Upper lobe of left lung (tissue), 6 donors: ENCODE data around the gene SLC2A4RG. TPM values are rescaled to one million over a fixed set of nuclear protein-coding genes. Genes with fewer than 3 reads are reported as not detected.

Source experiments
- ATAC-seq, 2 donors: fragments of 200-7000 bp; cut with Tn5 transposase; one replicate each; pipeline ENCODE4 v1.9.1; 2022; ENCODE audit warnings: mild to moderate bottlenecking in 2 of 2, moderate library complexity in 2 of 2; ENCODE audit not compliant: low FRiP score in 2 of 2
- DNase-seq, 2 donors: peaks; one replicate each; pipeline ENCODE4 v3.0.0-alpha.2; 2019 to 2020
- H3K27ac ChIP-seq, 4 donors: fragments of 200-600 bp; sonication (generic); one replicate each; pipeline ENCODE4 v1.5.1; 2016 to 2019
- H3K27me3 ChIP-seq, 4 donors: fragments of 200-600 bp; sonication (generic); one replicate each; pipeline ENCODE4 v1.5.1; 2017 to 2019
- H3K36me3 ChIP-seq, 4 donors: fragments of 200-600 bp; sonication (generic); one replicate each; pipeline ENCODE4 v1.5.1; 2016 to 2019
- H3K4me1 ChIP-seq, 4 donors: fragments of 200-600 bp; sonication (generic); one replicate each; pipeline ENCODE4 v1.5.1; 2018 to 2019
- H3K4me3 ChIP-seq, 4 donors: fragments of 200-600 bp; sonication (generic); one replicate each; pipeline ENCODE4 v1.5.1; 2017 to 2019; ENCODE audit warnings: mild to moderate bottlenecking in 2 of 4, moderate library complexity in 1 of 4
- H3K9me3 ChIP-seq, 4 donors: fragments of 200-600 bp; sonication (generic); one replicate each; pipeline ENCODE4 v1.5.1; 2018 to 2019
- CTCF ChIP-seq, 6 experiments: fragments of 450-650 bp in 4 of 6; fragments of 200-600 bp in 2 of 6; sonication (generic) in 2 of 6; IDR thresholded peaks; one replicate each; pipeline ENCODE4 v1.5.1; 2016 to 2019; ENCODE audit warnings: antibody characterized with exemption in 6 of 6
- EP300 ChIP-seq, 4 donors: sonication (generic); formaldehyde crosslinking; IDR thresholded peaks; one replicate each; pipeline ENCODE4 v1.5.1; 2017; ENCODE audit warnings: antibody characterized with exemption in 4 of 4, control low read depth in 2 of 4
- POLR2A ChIP-seq, 4 donors: fragments of 450-650 bp; IDR thresholded peaks; one replicate each; pipeline ENCODE4 v1.5.1; 2016 to 2017; ENCODE audit warnings: antibody characterized with exemption in 4 of 4, mild to moderate bottlenecking in 2 of 4
- POLR2AphosphoS5 ChIP-seq, 2 donors: sonication (generic); formaldehyde crosslinking; IDR thresholded peaks; one replicate each; pipeline ENCODE4 v1.5.1; 2017; ENCODE audit warnings: antibody characterized with exemption in 2 of 2
- WGBS, 2 donors: methylation state at CpG; one replicate each; pipeline ENCODE4 v1.1.5; 2017 to 2018; 5-methylcytosine and 5-hydroxymethylcytosine counted together
- total RNA-seq, 6 donors: library from RNA; depleted of rRNA in 4 of 6; stranded (reverse); fragments of >200 nt in 4 of 6; gene quantifications; one replicate each; pipeline versions ENCODE4 v1.1.0 to v1.2.1, GENCODE V29; 2016 to 2021
- donor health status: DM: no; HTN: no; CAD: no; lungs with moderate emphysema.
- donor health status: DM: no; HTN: yes; CAD: no; lungs with severe emphysema.

The SLC2A4RG gene
- total RNA-seq, 6 donors from 2014 or later: 28.8 to 106 (median 71.9) TPM

- TF ChIP-seq EP300 (IDR thresholded peaks at IDR 0.05) (no peak), CTCF (IDR thresholded peaks at IDR 0.05) (no peak), POLR2A (IDR thresholded peaks at IDR 0.05) (no peak), POLR2AphosphoS5 (IDR thresholded peaks at IDR 0.05) (no peak)
- Histone ChIP-seq H3K27me3 (no peaks in the 10 kb centered on the region), H3K4me1 (peaks cover 10 to 19% (median 12%) of the 10 kb centered on the region in 4 donors), H3K27ac (no peak overlapping the region), H3K4me3 (no peak overlapping the region), H3K9me3 (no peaks in the 10 kb centered on the region), H3K36me3 (peaks cover 0 to 7% (median 0%) of the 10 kb centered on the region in 4 donors)
- DNase-seq: no peak
- 97% methylated on average over 13 of the region's 13 CpGs for WGBS, 2 donors
- no peak for ATAC-seq
Measured at GRCh38 chr20:63777614-63778013, 38.0 kb downstream of the SLC2A4RG start.

DNA sequence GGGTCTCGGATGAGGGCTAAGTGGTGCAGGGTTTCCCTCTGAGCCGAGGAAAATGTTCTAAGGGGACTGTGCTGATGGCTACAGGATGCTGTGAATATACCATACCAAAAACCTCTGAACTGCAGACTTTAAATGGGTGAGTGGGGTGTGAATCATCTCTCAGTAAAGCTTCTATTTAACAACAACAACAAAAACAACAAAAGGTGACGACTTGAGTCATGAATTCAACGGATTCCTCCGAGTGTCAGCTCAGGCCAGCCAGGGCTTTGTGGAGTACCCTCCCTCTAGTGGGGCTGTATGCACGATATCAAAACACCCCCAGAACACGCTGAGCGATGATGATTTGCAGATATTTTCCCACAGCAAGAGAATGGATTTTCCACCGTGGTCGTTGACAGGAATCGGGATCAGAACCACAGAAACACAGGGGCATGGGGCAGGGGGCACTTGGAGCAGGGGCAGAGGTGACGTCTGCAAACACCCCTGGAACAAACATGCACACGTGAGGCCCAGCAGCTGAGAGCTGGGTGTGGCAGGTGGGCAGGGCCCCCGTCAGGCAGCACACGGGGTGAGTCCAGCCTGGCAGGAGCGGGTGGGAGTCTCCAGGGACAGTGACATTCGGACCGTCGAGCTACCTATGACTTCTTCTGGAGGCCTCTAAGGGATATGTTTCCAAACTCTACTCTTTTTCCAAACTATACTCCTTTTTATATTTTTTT is 38.6 kb downstream of the SLC2A4RG start:
- no peak overlapping the region for H3K4me3 ChIP-seq
- WGBS, 2 donors: 71% methylated on average over 19 of the region's 19 CpGs
- H3K4me1 ChIP-seq: peaks cover 4 to 13% (median 7%) of the 10 kb centered on the region in 4 donors
- DNase-seq: no peak
- peaks cover 0 to 9% (median 0%) of the 10 kb centered on the region in 4 donors for H3K36me3 ChIP-seq
- H3K9me3 ChIP-seq: no peaks in the 10 kb centered on the region
- ATAC-seq: no peak
- H3K27ac ChIP-seq: no peak overlapping the region
- TF ChIP-seq POLR2A (IDR thresholded peaks at IDR 0.05): no peak
- TF ChIP-seq CTCF (IDR thresholded peaks at IDR 0.05): no peak
- no peak for TF ChIP-seq EP300 (IDR thresholded peaks at IDR 0.05)
- TF ChIP-seq POLR2AphosphoS5 (IDR thresholded peaks at IDR 0.05): no peak
- no peaks in the 10 kb centered on the region for H3K27me3 ChIP-seq

GRCh38 chr20:63778857-63779256 is 39.3 kb downstream of the SLC2A4RG start:
- no peaks in the 10 kb centered on the region for H3K9me3 ChIP-seq
- ATAC-seq (no peak), DNase-seq (no peak)
- 75 to 79% methylated on average over 9 of the region's 9 CpGs for WGBS, 2 donors
- peaks cover 0 to 7% (median 5%) of the 10 kb centered on the region in 4 donors for H3K4me1 ChIP-seq
- no peak overlapping the region for H3K4me3 ChIP-seq
- H3K27ac ChIP-seq: no peak overlapping the region
- TF ChIP-seq EP300 (IDR thresholded peaks at IDR 0.05) (no peak), POLR2A (IDR thresholded peaks at IDR 0.05) (no peak), CTCF (IDR thresholded peaks at IDR 0.05) (no peak), POLR2AphosphoS5 (IDR thresholded peaks at IDR 0.05) (no peak)
- H3K36me3 ChIP-seq: peaks cover 0 to 9% (median 0%) of the 10 kb centered on the region in 4 donors
- H3K27me3 ChIP-seq: no peaks in the 10 kb centered on the region

DNA sequence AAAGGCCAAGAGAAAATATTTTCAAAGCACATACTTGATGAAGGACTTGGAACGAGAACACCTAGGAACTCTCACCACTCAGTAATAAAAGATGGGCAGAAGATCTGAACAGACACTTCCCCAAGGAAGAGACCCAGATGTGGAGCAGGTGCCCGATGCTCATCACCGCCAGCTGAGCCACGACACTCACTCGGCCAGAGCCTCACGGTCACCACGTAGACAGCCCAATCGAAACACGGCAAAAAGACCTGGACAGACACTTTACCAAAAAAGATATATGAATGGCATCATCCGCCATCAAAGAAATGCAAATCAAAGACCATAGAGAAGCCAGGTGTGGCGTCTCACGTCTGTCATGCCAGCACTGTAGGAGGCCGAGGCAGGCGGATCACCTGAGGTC is 41.6 kb downstream of the SLC2A4RG start:
- Histone ChIP-seq H3K27ac (no peak overlapping the region), H3K9me3 (no peaks in the 10 kb centered on the region), H3K4me3 (no peak overlapping the region), H3K4me1 (peaks cover 0 to 3% (median 2%) of the 10 kb centered on the region in 4 donors), H3K27me3 (no peaks in the 10 kb centered on the region), H3K36me3 (peaks cover 0 to 4% (median 0%) of the 10 kb centered on the region in 4 donors)
- no peak for TF ChIP-seq POLR2AphosphoS5 (IDR thresholded peaks at IDR 0.05)
- no peak for TF ChIP-seq CTCF (IDR thresholded peaks at IDR 0.05)
- TF ChIP-seq POLR2A (IDR thresholded peaks at IDR 0.05): no peak
- TF ChIP-seq EP300 (IDR thresholded peaks at IDR 0.05): no peak
- DNase-seq (no peak), ATAC-seq (no peak)
- WGBS, 2 donors: 89 to 92% methylated on average over 14 of the region's 14 CpGs

DNA sequence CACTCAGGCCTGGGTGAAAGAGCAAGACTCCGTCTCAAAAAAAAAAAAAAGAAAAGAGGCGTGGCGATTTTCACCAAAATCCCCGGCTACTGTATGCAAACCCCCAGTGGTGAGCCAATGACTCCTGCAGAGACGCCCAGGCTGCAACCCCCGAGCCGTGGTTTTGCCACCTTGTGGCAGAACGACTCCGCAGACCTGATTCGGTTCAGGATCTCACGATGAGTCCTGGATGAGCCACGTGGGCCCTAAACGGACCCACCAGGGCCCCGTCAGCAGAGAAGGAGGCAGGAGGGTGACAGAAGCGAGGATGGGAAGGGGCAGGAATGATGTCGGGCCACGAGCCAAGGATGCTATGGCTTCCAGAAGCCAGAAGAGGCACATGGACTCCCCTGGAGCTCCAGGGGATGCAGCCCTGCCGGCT is 42.5 kb downstream of the SLC2A4RG start:
- DNase-seq (no peak), ATAC-seq (no peak)
- Histone ChIP-seq H3K4me1 (peaks cover 0 to 7% (median 6%) of the 10 kb centered on the region in 4 donors), H3K36me3 (peaks cover 0 to 4% (median 0%) of the 10 kb centered on the region in 4 donors), H3K27ac (no peak overlapping the region), H3K9me3 (no peaks in the 10 kb centered on the region), H3K4me3 (no peak overlapping the region), H3K27me3 (no peaks in the 10 kb centered on the region)
- 79 to 85% methylated on average over 17 of the region's 18 CpGs for WGBS, 2 donors
- TF ChIP-seq POLR2A (IDR thresholded peaks at IDR 0.05) (no peak), CTCF (IDR thresholded peaks at IDR 0.05) (no peak), EP300 (IDR thresholded peaks at IDR 0.05) (no peak), POLR2AphosphoS5 (IDR thresholded peaks at IDR 0.05) (no peak)
